Peyer's patch (tissue), 4 donors: ENCODE measurements around the gene OR8U1. TPM values are rescaled to one million over a fixed set of nuclear protein-coding genes. Genes with fewer than 3 reads are reported as not detected.

Experiments
- DNase-seq, 3 donors: peaks; one replicate each; pipeline ENCODE4 v3.0.0-alpha.2; 2017 to 2019
- H3K27ac ChIP-seq, 4 donors: fragments of 200-600 bp; sonication (generic); one replicate each; pipeline ENCODE4 v1.5.1; 2016 to 2019
- H3K27me3 ChIP-seq, 2 donors: fragments of 200-600 bp; sonication (generic); one replicate each; pipeline ENCODE4 v1.5.1; 2019
- H3K36me3 ChIP-seq, 3 donors: fragments of 200-600 bp; sonication (generic); one replicate each; pipeline ENCODE4 v1.5.1; 2016 to 2019
- H3K4me1 ChIP-seq, 4 donors: fragments of 200-600 bp; sonication (generic); one replicate each; pipeline ENCODE4 v1.5.1; 2016 to 2019
- H3K4me3 ChIP-seq, 4 donors: fragments of 200-600 bp; sonication (generic); 1 replicate in 3 of 4; 2 replicates in 1 of 4; pipeline ENCODE4 v1.5.1; 2016 to 2019; ENCODE audit warnings: mild to moderate bottlenecking in 1 of 4
- H3K9me3 ChIP-seq, 4 donors: fragments of 200-600 bp; sonication (generic); one replicate each; pipeline ENCODE4 v1.5.1; 2016 to 2019; ENCODE audit warnings: mild to moderate bottlenecking in 1 of 4
- CTCF ChIP-seq, 6 experiments: fragments of 450-650 bp in 4 of 6; fragments of 200-600 bp in 2 of 6; sonication (generic) in 1 of 6; IDR thresholded peaks; one replicate each; pipeline ENCODE4 v1.5.1; 2017 to 2019; ENCODE audit warnings: antibody characterized with exemption in 6 of 6, mild to moderate bottlenecking in 3 of 6, moderate library complexity in 1 of 6
- POLR2A ChIP-seq, 2 donors: fragments of 450-650 bp; IDR thresholded peaks; one replicate each; pipeline ENCODE4 v1.5.1; 2017; ENCODE audit warnings: antibody characterized with exemption in 2 of 2, mild to moderate bottlenecking in 2 of 2, moderate library complexity in 2 of 2
- total RNA-seq, 4 donors: library from RNA; depleted of rRNA; stranded (reverse); fragments of >200 nt; gene quantifications; one replicate each; pipeline ENCODE4 v1.1.0, GENCODE V29; 2016

The OR8U1 gene
- total RNA-seq, 4 donors from 2014 or later: not detected

GRCh38 chr11:56410801-56411200 is 35.4 kb downstream of the OR8U1 start:
- Histone ChIP-seq H3K36me3 (no peaks in the 10 kb centered on the region), H3K27me3 (no peaks in the 10 kb centered on the region), H3K4me1 (no peaks in the 10 kb centered on the region), H3K4me3 (no peak overlapping the region), H3K9me3 (no peaks in the 10 kb centered on the region), H3K27ac (no peak overlapping the region)
- no peak for DNase-seq
- TF ChIP-seq POLR2A (IDR thresholded peaks at IDR 0.05) (no peak), CTCF (IDR thresholded peaks at IDR 0.05) (no peak)

- Histone ChIP-seq H3K9me3 (no peaks in the 10 kb centered on the region), H3K4me1 (no peaks in the 10 kb centered on the region), H3K4me3 (no peak within 1 kb of the TSS), H3K27ac (no peak within 1 kb of the TSS), H3K36me3 (no peaks in the 10 kb centered on the region), H3K27me3 (no peaks in the 10 kb centered on the region)
- no peak for DNase-seq
- TF ChIP-seq CTCF (IDR thresholded peaks at IDR 0.05): no peak
- no peak for TF ChIP-seq POLR2A (IDR thresholded peaks at IDR 0.05)
These were observed 37.0 kb downstream of the OR8U1 start, which contains the start of gene OR5AL1 for GRCh38 chr11:56412396-56412795. Gene OR5AL1 (plus strand): TSS chr11:56412696.

Other genes starting within 250 kb of the OR8U1 start
- gene OR8J3, start 235.4 kb upstream of the OR8U1 start, total RNA-seq: not detected
- gene OR8K5, start 215.3 kb upstream of the OR8U1 start, total RNA-seq: not detected
- not detected for gene OR5J2, start 199.0 kb upstream of the OR8U1 start, total RNA-seq
- gene OR5T2, start 141.4 kb upstream of the OR8U1 start, total RNA-seq: not detected
- not detected for gene OR5T3, start 123.4 kb upstream of the OR8U1 start, total RNA-seq
- not detected for gene OR5T1, start 101.5 kb upstream of the OR8U1 start, total RNA-seq
- not detected for gene OR8H1, start 83.4 kb upstream of the OR8U1 start, total RNA-seq
- gene OR8K3, start 60.5 kb upstream of the OR8U1 start, total RNA-seq: not detected
- gene OR8K1, start 29.6 kb upstream of the OR8U1 start, total RNA-seq: not detected
- not detected for gene OR8J1, start 21.3 kb upstream of the OR8U1 start, total RNA-seq
- gene OR5AL1, start 37.1 kb downstream of the OR8U1 start, total RNA-seq: not detected
- not detected for gene OR5M3, start 97.7 kb downstream of the OR8U1 start, total RNA-seq
- not detected for gene OR5M8, start 115.7 kb downstream of the OR8U1 start, total RNA-seq
- gene OR5M11, start 167.6 kb downstream of the OR8U1 start, total RNA-seq: not detected
- not detected for gene OR5M10, start 202.1 kb downstream of the OR8U1 start, total RNA-seq
- gene OR5M1, start 239.2 kb downstream of the OR8U1 start, total RNA-seq: not detected